Measurements from ENCODE around the gene KSR2.

GRCh38 chr12:117457189-117457588 lies 511.6 kb downstream of the KSR2 start:
- TF ChIP-seq CTCF (IDR thresholded peaks at IDR 0.05; ENCODE audit: low read depth, low read length) (no peak), EZH2phosphoT487 (IDR thresholded peaks at IDR 0.05; ENCODE audit: low read depth) (no peak)

Data from OCI-LY3 (cell line).